ENCODE results near the gene MYO1B. TPM values are rescaled to one million over a fixed set of nuclear protein-coding genes. Genes with fewer than 3 reads are reported as not detected.

Gene MYO1B
- total RNA-seq, 4 donors from 2014 or later: 17.2 to 31.8 (median 28.8) TPM

DNA sequence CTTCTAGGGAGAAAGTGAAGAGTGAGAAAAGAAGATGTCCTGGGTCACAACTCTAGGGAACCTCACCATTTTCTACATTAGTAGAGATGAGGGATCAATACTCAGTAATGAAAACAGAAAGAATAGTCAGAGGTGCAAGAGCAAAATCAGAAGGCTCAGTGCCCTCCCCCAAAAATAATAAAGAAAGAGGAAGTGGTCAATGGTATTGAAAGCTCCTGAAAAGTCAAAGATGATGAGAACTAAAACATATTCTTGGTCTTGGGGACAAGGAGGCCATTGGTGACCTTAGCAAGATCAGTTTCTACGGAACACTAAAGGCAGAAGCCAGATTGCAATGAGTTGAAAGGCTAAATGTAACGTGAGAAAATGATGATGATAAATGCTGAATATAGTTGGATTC lies 24.5 kb upstream of the MYO1B start:
- TF ChIP-seq, protein P1, sequence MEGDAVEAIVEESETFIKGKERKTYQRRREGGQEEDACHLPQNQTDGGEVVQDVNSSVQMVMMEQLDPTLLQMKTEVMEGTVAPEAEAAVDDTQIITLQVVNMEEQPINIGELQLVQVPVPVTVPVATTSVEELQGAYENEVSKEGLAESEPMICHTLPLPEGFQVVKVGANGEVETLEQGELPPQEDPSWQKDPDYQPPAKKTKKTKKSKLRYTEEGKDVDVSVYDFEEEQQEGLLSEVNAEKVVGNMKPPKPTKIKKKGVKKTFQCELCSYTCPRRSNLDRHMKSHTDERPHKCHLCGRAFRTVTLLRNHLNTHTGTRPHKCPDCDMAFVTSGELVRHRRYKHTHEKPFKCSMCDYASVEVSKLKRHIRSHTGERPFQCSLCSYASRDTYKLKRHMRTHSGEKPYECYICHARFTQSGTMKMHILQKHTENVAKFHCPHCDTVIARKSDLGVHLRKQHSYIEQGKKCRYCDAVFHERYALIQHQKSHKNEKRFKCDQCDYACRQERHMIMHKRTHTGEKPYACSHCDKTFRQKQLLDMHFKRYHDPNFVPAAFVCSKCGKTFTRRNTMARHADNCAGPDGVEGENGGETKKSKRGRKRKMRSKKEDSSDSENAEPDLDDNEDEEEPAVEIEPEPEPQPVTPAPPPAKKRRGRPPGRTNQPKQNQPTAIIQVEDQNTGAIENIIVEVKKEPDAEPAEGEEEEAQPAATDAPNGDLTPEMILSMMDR (IDR thresholded peaks at IDR 0.05): no peak
- no peak for TF ChIP-seq POLR2A (IDR thresholded peaks at IDR 0.05)
- TF ChIP-seq POLR2AphosphoS5 (IDR thresholded peaks at IDR 0.05): no peak
- TF ChIP-seq EP300 (IDR thresholded peaks at IDR 0.05): no peak
- no peaks in the 10 kb centered on the region for H3K9me3 ChIP-seq
- H3K4me1 ChIP-seq: no peaks in the 10 kb centered on the region
- H3K27ac ChIP-seq: no peak overlapping the region
- H3K36me3 ChIP-seq: no peaks in the 10 kb centered on the region
- no peak for DNase-seq (ENCODE audit: low spot score in 2 of 2)
- no peak overlapping the region for H3K4me3 ChIP-seq
- no peaks in the 10 kb centered on the region for H3K27me3 ChIP-seq
- 80% methylated on average over 2 of the region's 2 CpGs for WGBS

DNA sequence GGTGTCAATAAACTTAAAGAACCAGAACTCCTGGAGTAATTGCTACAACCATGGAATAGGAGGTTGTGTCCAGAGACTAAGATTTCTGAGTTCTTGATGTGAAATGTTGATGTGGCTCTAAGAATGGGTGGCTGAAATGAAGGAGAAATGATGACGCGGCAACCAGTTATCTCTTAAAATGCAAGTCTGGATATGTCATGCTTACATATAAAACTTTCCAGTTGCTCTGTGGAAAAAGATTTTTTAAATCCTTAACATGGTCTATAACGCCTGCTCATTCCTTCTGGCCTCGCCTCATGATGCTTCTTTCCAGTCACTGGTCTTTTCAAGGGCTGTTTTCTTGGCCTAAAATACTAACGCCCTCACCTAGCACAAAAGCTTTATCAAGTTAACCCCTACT lies 23.5 kb upstream of the MYO1B start:
- TF ChIP-seq POLR2AphosphoS5 (IDR thresholded peaks at IDR 0.05) (no peak), EP300 (IDR thresholded peaks at IDR 0.05) (no peak), POLR2A (IDR thresholded peaks at IDR 0.05) (no peak)
- TF ChIP-seq, protein P1 (IDR thresholded peaks at IDR 0.05): no peak
- no peak for DNase-seq (ENCODE audit: low spot score in 2 of 2)
- H3K27me3 ChIP-seq: no peaks in the 10 kb centered on the region
- no peaks in the 10 kb centered on the region for H3K9me3 ChIP-seq
- no peaks in the 10 kb centered on the region for H3K36me3 ChIP-seq
- H3K27ac ChIP-seq: no peak overlapping the region
- H3K4me3 ChIP-seq: no peak overlapping the region
- 75% methylated on average over 5 of the region's 5 CpGs for WGBS
- H3K4me1 ChIP-seq: no peaks in the 10 kb centered on the region

DNA sequence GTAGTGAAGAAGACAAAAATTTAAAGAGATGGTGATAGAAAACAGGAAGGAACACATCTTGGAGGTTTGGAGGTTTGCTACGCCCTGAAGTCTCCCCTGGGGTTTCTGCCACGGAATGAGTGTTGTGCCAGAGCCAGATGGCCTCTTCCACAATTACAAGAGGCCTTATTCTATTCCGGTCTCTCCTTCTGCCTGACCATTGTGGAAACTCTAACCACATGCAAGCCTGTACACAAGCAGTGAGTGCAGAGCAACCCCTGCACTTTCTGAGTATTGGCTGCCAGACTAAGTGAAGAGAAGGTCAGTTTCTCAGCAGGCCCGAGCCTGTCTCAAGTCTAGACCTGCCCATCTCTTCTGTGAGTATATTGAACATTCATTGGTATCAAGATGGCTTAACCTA lies 22.7 kb upstream of the MYO1B start:
- TF ChIP-seq EP300 (IDR thresholded peaks at IDR 0.05) (no peak), POLR2A (IDR thresholded peaks at IDR 0.05) (no peak), POLR2AphosphoS5 (IDR thresholded peaks at IDR 0.05) (no peak)
- TF ChIP-seq, protein P1 (IDR thresholded peaks at IDR 0.05): no peak
- H3K4me3 ChIP-seq: no peak overlapping the region
- H3K27ac ChIP-seq: no peak overlapping the region
- H3K9me3 ChIP-seq: no peaks in the 10 kb centered on the region
- no peaks in the 10 kb centered on the region for H3K27me3 ChIP-seq
- WGBS: 35% methylated on average over 4 of the region's 4 CpGs
- DNase-seq (ENCODE audit: low spot score in 2 of 2): no peak
- no peaks in the 10 kb centered on the region for H3K36me3 ChIP-seq
- no peaks in the 10 kb centered on the region for H3K4me1 ChIP-seq

DNA sequence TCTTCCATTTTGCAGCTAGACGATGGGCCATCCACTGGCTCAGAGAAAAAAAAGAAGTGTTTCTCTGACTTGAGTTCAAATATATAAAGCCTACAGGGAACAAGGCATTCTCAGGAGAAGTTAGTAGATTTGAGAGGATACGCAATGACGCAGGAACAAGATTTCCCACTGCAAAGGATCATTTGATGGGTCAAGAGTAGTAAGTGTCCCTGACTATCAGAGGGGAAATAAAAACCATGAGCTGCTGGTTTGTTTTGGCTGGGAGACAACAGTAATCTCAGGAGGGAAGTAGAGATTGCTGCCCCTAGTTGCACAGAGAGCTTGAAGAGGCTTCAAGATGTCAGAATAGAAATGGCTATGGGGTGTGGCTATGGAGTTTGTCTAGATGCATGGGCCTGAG lies 22.3 kb upstream of the MYO1B start:
- Histone ChIP-seq H3K9me3 (no peaks in the 10 kb centered on the region), H3K36me3 (no peaks in the 10 kb centered on the region), H3K4me1 (no peaks in the 10 kb centered on the region), H3K27me3 (no peaks in the 10 kb centered on the region), H3K27ac (no peak overlapping the region), H3K4me3 (no peak overlapping the region)
- no peak for TF ChIP-seq POLR2AphosphoS5 (IDR thresholded peaks at IDR 0.05)
- TF ChIP-seq, protein P1 (IDR thresholded peaks at IDR 0.05): no peak
- TF ChIP-seq EP300 (IDR thresholded peaks at IDR 0.05): no peak
- no peak for TF ChIP-seq POLR2A (IDR thresholded peaks at IDR 0.05)
- 86% methylated on average over 3 of the region's 3 CpGs for WGBS
- no peak for DNase-seq (ENCODE audit: low spot score in 2 of 2)

DNA sequence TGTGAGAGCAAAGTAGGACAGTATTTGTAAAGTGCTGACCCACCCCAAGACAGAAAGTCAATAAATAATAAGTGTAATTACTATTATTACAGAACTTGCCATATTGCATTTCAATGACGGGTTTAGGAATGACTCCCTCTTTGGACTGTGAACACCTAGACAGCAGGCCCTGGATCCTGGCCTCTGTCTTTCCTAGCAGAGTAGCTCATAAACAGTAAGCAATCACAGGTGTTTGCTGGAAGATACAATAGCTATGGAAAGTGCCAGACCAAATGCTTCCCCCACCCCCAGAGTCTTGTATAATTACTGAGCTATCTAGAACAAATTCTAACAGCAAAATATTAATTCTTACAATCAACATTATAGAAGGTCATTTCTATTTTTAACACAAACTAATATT lies 20.1 kb upstream of the MYO1B start:
- 93% methylated on average over 1 of the region's 1 CpG for WGBS
- TF ChIP-seq, protein P1 (IDR thresholded peaks at IDR 0.05): no peak
- no peak for TF ChIP-seq POLR2AphosphoS5 (IDR thresholded peaks at IDR 0.05)
- no peak for TF ChIP-seq POLR2A (IDR thresholded peaks at IDR 0.05)
- TF ChIP-seq EP300 (IDR thresholded peaks at IDR 0.05): no peak
- no peaks in the 10 kb centered on the region for H3K36me3 ChIP-seq
- no peak overlapping the region for H3K27ac ChIP-seq
- H3K27me3 ChIP-seq: no peaks in the 10 kb centered on the region
- no peak overlapping the region for H3K4me3 ChIP-seq
- peaks cover 18% of the 10 kb centered on the region for H3K4me1 ChIP-seq
- H3K9me3 ChIP-seq: no peaks in the 10 kb centered on the region
- no peak for DNase-seq (ENCODE audit: low spot score in 2 of 2)
